KMS-11 (cell line): Measurements from ENCODE around the gene RRAS2.

Source experiments
- H2AFZ ChIP-seq: fragments of 200-600 bp; sonication (generic); 2 replicates; pipeline ENCODE4 v1.6.1; 2016; ENCODE audit warnings: antibody characterized with exemption, mixed run types, low read depth
- H3K27ac ChIP-seq: fragments of 200-600 bp; sonication (generic); 2 replicates; pipeline ENCODE4 v1.6.1; 2016; ENCODE audit warnings: mild to moderate bottlenecking, mixed run types
- H3K27me3 ChIP-seq: fragments of 200-600 bp; sonication (generic); 2 replicates; pipeline ENCODE4 v1.6.1; 2017; ENCODE audit warnings: mild to moderate bottlenecking, low read depth, mixed run types, moderate library complexity; ENCODE audit not compliant: insufficient read depth
- H3K36me3 ChIP-seq: fragments of 200-600 bp; sonication (generic); 2 replicates; pipeline ENCODE4 v1.6.1; 2017; ENCODE audit warnings: mild to moderate bottlenecking, mixed run types; ENCODE audit not compliant: insufficient read depth
- H3K4me1 ChIP-seq: fragments of 200-600 bp; sonication (generic); 2 replicates; pipeline ENCODE4 v1.6.1; 2016; ENCODE audit warnings: mild to moderate bottlenecking, low read depth, mixed run types; ENCODE audit not compliant: poor library complexity, severe bottlenecking
- H3K4me2 ChIP-seq: fragments of 200-600 bp; sonication (generic); 2 replicates; pipeline ENCODE4 v1.7.0; 2016; ENCODE audit warnings: mild to moderate bottlenecking, mixed run types
- H3K4me3 ChIP-seq: fragments of 200-600 bp; sonication (generic); IDR thresholded peaks from 2 replicates; pipeline ENCODE4 v1.6.1; 2017; ENCODE audit warnings: low read depth, low read length, mixed read lengths; ENCODE audit not compliant: insufficient read depth
- H3K79me2 ChIP-seq: fragments of 200-600 bp; sonication (generic); 2 replicates; pipeline ENCODE4 v1.6.1; 2016; ENCODE audit warnings: low read depth, mixed run types; ENCODE audit not compliant: insufficient read depth
- H3K9ac ChIP-seq: fragments of 200-600 bp; sonication (generic); 2 replicates; pipeline ENCODE4 v1.6.1; 2016; ENCODE audit warnings: mild to moderate bottlenecking, mixed run types
- H4K20me1 ChIP-seq: fragments of 200-600 bp; sonication (generic); 2 replicates; pipeline ENCODE4 v1.6.1; 2016; ENCODE audit warnings: mild to moderate bottlenecking, mixed run types; ENCODE audit not compliant: insufficient read depth
- TF ChIP-seq, protein P1 (sequence below): fragments of 200-600 bp; sonication (generic); conservative IDR thresholded peaks from 2 replicates; pipeline ENCODE4 v1.6.1; 2017; ENCODE audit warnings: low read depth, mild to moderate bottlenecking, antibody characterized with exemption, low read length, moderate library complexity, mixed read lengths

Gene RRAS2

DNA sequence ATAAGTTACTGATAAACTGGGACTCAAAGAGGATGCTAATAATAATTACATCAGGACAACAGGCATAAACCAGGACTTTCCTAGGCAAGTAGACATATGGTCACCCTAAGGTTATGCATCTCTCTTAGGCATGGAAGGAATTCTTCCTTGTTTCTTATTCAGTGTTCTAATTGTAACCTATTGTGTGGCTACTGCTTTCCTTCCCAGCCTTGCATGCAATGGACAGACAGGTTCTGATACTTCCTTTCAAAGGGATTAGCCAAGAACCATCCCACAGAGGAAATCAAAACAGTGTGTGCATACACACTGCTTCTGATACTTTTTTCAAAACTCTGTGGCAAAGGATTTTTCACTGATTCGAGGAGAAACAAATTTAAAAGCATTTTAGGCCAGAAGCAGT is 48.3 kb downstream of the RRAS2 start:
- Histone ChIP-seq H3K4me3 (no peak overlapping the region), H4K20me1 (no peaks in the 10 kb centered on the region), H2AFZ (no peak overlapping the region), H3K36me3 (no peaks in the 10 kb centered on the region), H3K27ac (no peak overlapping the region), H3K9ac (no peak overlapping the region), H3K4me2 (no peak overlapping the region), H3K4me1 (peaks cover 41% of the 10 kb centered on the region), H3K79me2 (no peaks in the 10 kb centered on the region; the same call in 1 of the 2 replicates), H3K27me3 (no peaks in the 10 kb centered on the region)
- TF ChIP-seq, protein P1, sequence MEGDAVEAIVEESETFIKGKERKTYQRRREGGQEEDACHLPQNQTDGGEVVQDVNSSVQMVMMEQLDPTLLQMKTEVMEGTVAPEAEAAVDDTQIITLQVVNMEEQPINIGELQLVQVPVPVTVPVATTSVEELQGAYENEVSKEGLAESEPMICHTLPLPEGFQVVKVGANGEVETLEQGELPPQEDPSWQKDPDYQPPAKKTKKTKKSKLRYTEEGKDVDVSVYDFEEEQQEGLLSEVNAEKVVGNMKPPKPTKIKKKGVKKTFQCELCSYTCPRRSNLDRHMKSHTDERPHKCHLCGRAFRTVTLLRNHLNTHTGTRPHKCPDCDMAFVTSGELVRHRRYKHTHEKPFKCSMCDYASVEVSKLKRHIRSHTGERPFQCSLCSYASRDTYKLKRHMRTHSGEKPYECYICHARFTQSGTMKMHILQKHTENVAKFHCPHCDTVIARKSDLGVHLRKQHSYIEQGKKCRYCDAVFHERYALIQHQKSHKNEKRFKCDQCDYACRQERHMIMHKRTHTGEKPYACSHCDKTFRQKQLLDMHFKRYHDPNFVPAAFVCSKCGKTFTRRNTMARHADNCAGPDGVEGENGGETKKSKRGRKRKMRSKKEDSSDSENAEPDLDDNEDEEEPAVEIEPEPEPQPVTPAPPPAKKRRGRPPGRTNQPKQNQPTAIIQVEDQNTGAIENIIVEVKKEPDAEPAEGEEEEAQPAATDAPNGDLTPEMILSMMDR: no peak

DNA sequence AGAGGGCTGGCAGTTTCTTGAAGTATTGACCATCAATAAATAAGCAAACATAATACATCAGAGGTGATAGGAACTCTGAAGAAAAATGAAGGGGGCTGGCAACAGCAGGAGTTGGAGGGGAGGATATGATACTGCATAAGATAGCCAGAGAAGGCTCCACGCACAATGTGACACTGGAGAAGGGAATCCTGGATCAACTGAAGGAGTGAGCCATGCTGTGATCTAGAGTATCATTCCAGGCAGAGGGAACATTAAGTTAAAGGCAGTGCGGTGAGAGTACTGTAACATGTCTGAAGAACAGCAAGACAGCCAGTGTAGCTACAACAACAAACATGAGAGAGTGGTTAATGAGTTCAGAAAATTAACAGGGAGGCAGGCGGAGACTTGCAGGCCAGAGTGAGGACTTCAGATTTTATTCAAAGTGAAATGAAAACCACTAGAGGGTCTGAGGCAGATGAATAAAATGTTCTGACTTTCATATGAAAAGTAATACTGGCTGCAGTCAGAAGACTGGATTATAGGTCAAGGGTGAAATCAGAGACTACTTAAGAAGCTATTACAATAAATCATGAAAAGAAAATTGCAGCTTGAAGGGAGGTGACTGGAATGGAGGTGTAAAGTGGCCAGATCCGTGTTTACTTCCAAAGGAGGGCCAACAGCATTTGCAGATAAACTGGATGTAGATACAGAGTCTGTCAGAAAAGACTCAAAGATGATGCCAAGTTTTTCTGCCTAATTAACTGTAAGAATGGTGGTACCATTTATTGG is 49.4 kb downstream of the RRAS2 start:
- Histone ChIP-seq H3K4me3 (no peak overlapping the region), H3K79me2 (no peaks in the 10 kb centered on the region; the same call in 1 of the 2 replicates), H3K27me3 (no peaks in the 10 kb centered on the region), H3K36me3 (no peaks in the 10 kb centered on the region), H3K4me1 (peaks cover 38% of the 10 kb centered on the region), H3K9ac (no peak overlapping the region), H2AFZ (no peak overlapping the region), H3K4me2 (no peak overlapping the region), H3K27ac (no peak overlapping the region), H4K20me1 (no peaks in the 10 kb centered on the region)
- TF ChIP-seq, protein P1: no peak

DNA sequence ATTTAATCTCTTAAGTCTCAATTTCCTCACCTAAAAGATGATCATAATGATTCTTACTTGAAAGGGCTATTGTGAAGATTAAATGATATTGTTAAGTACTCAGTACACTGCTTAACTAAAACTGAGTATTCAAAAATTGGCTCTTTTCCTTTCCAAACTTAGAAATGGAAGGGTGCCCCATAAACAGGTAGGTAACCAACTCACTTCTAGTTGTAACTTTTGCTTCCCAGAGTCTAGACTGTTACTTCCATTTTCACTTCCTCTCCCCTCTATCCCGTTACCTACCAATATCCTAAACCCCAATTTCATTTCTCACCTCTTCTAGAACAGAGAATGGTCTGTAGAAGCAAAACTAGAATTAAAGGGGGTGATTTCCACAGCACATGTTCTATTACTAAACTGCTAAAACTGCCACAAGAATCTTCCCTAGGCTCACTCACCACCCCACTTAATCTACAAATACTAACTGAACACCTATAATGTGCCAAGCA is 50.0 kb downstream of the RRAS2 start:
- Histone ChIP-seq H3K27me3 (no peaks in the 10 kb centered on the region), H3K4me3 (no peak overlapping the region), H3K36me3 (no peaks in the 10 kb centered on the region), H3K9ac (no peak overlapping the region), H2AFZ (no peak overlapping the region), H3K4me1 (peaks cover 32% of the 10 kb centered on the region), H3K27ac (no peak overlapping the region), H4K20me1 (no peaks in the 10 kb centered on the region), H3K79me2 (no peaks in the 10 kb centered on the region; the same call in 1 of the 2 replicates), H3K4me2 (no peak overlapping the region)
- TF ChIP-seq, protein P1: no peak

DNA sequence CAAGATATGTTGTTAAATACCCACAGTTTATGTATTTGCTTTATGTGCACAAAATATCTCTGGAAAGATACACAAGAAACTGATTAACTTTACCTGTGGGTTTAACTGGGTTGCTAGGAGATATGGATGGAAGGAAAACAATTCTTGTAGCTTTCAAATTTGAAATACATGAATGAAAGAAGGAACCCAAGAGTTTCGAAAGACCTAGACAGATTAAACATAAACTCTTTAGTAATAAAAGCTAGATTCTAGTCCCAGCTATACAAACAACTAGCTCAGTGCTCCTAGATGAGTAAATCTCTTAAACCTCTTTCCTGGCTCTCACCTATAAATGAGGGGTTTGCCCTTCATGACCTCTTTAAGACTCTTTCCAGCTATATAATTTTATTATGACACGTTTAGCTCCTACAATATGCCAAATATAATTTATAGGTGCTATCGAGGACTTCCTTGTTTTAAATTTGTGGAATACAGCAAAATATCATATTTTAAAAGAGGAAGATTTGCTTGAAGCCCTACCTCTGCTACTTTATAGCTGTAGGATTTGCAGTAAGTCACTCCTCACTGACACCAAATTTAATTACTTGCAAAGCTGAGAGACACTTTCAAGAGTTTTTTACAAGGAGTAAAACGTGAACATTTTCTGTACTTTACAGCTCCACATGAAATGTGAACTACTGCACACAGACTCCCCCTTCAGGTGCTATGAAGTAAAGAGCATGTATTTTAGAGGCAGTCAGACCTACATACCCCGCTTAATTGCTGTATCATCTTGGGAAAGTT is 50.7 kb downstream of the RRAS2 start:
- Histone ChIP-seq H2AFZ (no peak overlapping the region), H3K4me2 (no peak overlapping the region), H3K4me3 (no peak overlapping the region), H3K79me2 (no peaks in the 10 kb centered on the region; the same call in 1 of the 2 replicates), H3K9ac (no peak overlapping the region), H4K20me1 (no peaks in the 10 kb centered on the region), H3K27me3 (no peaks in the 10 kb centered on the region), H3K27ac (no peak overlapping the region), H3K4me1 (peaks cover 25% of the 10 kb centered on the region), H3K36me3 (no peaks in the 10 kb centered on the region)
- TF ChIP-seq, protein P1: peak; percentile 61
